SK-N-MC (cell line): ENCODE results near the gene ARNT2.

Experiments
- EZH2 ChIP-seq: fragments of 200-600 bp; sonication (generic); IDR thresholded peaks from one replicate; pipeline ENCODE4 v1.6.1; 2017; ENCODE audit warnings: antibody characterized with exemption
- FOXP2 ChIP-seq: optimal IDR thresholded peaks from 2 replicates; pipeline ENCODE3; 2011; ENCODE audit warnings: mild to moderate bottlenecking, moderate library complexity; ENCODE audit not compliant: insufficient read depth; ENCODE audit errors: extremely low read length, control extremely low read depth
- POLR2AphosphoS5 ChIP-seq: IDR thresholded peaks from 2 replicates; pipeline ENCODE4 v1.6.1; 2012; ENCODE audit warnings: mild to moderate bottlenecking, low read depth, low read length, borderline replicate concordance

DNA sequence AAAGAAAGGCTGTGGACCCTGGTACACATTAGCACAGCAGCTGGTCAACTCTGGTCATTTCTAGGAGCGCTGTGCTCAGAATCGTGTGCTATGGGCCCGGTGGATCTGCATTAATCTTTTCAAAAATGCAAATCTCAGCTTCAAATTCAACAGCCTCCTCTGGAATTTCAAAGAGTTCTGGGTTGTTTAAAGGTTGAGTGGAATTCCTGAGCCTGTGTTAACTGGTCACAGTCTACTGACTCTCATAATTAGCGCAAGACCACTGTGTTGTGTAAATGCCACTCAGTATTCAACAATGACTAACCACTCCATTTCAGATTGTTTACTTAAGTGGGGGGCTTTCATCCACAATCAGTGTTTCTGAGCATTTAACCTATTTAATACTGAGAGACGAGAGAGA, 2.7 kb upstream of the ARNT2 start:
- TF ChIP-seq POLR2AphosphoS5 (no peak), EZH2 (no peak), FOXP2 (no peak)
